Activated naive CD8-positive, alpha-beta T cell treated with anti-CD3 and anti-CD28 coated beads, Interleukin-2, amount 50 U/mL, for 16 hours (primary cell): ENCODE data around the gene BMP7.

Experiments
- DNase-seq: peaks from one replicate; pipeline ENCODE4 v3.0.0-alpha.2; 2020; ENCODE audit warnings: low read depth, low spot score

BMP7 gene

DNA sequence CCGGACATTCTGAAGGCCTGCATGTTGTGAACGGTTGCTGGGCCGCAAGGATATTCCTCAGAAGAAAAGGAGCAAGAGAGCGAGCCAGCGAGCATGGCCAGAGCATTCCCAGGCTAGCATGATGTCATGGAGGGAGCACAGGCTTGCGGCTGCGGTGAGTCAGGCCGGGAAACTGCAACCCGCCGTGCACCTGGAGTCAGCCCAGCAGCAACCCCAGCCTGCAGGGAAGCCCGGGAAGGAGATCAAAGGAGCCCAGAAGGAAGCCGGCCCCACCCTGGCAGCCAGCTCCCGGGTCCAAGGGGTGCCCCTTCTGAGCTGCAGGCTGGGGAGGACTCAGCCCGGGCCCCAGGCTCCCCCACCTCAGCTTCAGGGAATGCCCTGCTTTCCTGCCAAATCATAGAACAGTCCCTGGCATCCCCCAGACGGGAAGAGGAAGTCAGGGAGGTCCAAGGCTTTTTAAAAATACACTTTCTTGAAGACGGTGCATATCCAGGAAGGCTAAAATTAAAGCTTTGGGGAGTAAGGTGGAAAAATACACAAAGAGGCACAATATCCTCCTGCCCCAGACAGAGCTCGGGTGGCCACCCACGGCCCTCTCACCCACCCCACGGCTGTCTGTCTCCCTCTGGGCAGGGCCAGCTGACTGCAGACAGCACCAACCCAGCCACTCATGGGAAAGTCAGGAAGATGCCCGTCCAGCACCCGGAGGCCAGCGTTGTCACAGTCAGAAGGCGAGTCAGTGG, 53.7 kb downstream of the BMP7 start:
- no peak for DNase-seq

DNA sequence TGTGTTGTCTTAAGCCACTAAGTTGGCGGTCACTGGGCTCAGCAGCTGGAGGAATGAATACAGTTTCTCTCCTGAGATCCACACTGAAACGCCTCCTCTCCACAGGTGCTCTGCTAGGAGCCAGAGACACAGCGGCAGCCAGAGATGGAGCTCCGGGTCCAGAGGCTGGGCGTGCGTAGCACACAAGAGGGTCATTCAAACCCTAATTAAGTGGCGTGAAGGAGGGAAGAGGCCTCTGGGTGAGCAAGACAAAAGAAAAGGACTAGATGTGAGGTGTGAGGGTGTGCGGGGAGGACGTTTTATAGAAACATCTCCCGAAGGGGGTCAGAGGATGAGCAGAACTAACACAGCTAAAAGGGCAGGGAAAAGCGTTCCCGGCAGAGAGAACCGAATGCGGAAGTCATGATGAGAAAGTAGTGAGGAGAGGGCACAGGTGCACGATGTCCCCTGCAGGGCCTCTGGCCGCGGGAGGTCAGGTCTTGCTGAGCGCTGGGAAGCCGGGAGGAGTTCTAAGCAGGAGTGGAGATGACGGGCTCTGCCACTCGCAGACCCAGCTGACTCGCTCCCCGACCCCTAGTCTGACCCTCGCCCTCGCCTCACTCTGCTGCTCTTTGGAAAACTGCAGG, 54.4 kb downstream of the BMP7 start:
- DNase-seq: no peak

- no peak for DNase-seq
Measured at GRCh38 chr20:57211406-57211805, 55.0 kb downstream of the BMP7 start.

DNA sequence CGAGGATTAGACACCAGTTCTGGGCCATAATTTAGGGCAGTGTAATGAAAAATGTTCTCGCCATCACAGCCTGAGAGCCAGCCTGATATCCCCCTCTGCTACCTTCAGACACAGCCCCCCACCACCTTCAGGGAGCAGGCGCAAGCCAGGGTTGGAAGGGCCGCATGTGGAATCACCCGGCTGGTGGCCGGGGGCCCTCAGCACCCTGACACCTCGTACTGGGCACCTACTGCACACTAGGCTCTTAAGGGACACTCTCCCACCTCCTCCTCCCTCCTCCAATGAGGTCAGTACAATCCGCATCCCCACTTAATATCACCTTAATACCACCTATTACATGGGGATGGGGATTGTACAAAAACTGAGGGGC, 55.5 kb downstream of the BMP7 start:
- DNase-seq: no peak

GRCh38 chr20:57210054-57210910, 56.2 kb downstream of the BMP7 start:
- DNase-seq: no peak

DNA sequence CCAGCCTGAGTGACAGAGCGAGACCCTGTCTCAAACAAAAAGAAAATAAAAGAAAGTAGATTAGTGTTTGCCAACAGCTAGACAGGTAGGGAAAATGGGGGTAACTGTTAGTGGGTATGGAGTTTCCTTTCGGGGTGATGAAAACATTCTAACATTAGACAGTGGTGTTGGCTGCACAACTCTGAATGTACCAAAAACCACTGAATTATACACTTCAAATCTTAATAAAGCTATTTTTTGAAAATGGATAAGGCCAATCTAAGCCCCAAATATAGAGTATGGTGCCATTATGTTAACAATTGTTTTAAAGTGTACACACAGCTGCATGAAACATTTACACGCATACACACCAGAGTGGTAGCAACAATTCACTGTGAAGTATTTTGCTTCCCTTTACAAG, 57.0 kb downstream of the BMP7 start:
- no peak for DNase-seq

GRCh38 chr20:57208198-57208597, 58.2 kb downstream of the BMP7 start:
- no peak for DNase-seq

DNA sequence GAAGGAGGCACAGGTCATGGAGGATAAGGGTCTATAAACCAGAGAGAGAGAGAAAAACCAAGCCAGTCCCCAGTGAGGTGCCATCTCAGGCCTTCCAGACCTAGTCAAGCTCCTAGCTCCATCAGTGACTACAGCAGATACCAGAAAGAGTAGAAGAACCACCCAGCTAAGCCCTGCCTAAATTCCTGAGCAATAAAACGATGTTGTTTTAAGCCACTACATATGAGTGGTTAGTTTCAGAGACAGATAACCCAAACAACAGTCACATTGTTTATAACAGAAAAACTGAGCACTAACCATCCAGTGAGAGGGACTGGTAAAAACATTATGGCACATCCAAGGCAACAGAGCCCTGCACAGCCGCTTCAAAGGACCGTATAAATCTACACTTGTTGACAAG, 59.2 kb downstream of the BMP7 start:
- no peak for DNase-seq

DNA sequence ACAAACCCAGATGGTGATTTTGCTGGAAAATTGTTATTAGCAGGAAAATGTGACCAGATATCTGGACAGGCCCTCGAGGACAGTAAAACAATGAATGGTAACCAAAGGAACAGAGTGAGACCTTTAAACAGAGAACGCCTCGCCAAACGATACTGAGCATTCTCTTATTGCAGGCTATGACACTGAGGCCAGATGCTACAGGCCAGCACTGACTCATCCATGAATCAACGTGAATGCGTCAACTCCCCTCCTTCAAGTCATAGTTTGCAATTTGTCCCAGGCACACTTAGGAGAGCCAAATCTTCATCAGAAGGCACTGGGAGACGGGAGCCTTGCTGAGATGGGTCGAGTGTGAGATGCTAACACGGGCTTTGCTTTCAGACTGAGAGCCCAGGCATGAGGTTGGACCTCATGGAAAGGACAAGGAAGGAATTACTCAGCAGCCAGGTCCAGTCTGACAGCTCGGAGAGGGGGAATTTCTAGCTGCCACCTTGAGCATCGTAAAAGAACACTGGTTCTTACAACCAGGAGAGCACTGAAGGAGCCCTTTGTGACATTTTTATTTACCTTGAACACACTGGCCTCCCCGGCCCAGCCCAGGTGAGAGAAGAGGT, 60.7 kb downstream of the BMP7 start:
- DNase-seq: no peak

- DNase-seq: no peak
Measured at GRCh38 chr20:57203986-57204385, 62.5 kb downstream of the BMP7 start.

- DNase-seq: no peak
Measured at GRCh38 chr20:57203204-57203603, 63.2 kb downstream of the BMP7 start.

GRCh38 chr20:57202309-57202708, 64.1 kb downstream of the BMP7 start:
- no peak for DNase-seq

- no peak for DNase-seq
Measured at GRCh38 chr20:57200882-57201695, 65.4 kb downstream of the BMP7 start.

GRCh38 chr20:57199656-57200405, 66.6 kb downstream of the BMP7 start:
- DNase-seq: no peak

DNA sequence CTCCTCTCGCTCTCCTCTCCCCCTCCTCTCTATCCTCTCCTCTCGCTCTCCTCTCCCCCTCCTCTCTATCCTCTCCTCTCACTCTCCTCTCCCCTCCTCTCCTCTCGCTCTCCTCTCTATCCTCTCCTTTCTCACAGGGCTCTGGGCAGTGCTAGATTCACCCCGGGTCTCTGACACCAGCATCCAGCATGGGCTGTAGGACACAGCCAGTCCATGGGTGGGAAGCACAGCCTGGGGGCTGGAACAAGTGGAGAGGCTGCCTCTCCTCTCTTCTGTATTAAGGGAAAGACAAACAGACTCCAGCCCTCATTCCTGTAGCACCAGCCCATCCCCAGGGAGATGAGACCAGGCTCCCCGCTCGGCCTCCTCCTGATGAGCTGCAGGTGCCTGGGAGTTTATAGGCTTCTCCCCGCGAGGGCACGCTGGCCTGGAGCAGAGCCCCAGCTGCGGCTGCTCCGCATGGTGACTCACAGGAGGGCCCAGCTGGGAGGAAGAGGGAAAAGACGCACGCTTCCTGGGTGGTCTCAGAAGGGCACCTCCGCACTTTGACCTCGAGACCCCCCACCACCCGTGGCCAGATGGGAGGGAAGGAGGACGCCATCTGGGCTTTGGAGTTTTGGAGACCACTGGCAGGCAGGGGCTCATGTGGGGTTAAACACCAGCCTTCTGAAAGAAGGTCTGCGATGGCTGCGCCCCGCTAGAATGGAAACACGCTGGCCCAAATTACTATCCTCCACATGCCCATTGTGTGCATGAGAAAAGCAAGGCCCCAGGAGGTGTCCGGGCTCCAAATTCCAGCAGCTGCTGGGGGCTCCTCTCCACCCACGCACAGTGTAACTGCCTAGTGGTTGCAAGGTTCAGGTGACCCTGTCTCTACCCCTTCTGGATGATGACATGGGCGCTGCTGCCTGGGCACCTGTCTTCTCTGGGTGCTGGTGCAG, 68.0 kb downstream of the BMP7 start:
- DNase-seq: no peak

- DNase-seq: no peak
Measured at GRCh38 chr20:57197352-57198131, 68.9 kb downstream of the BMP7 start.

GRCh38 chr20:57195469-57196100, 70.9 kb downstream of the BMP7 start:
- DNase-seq: no peak

DNA sequence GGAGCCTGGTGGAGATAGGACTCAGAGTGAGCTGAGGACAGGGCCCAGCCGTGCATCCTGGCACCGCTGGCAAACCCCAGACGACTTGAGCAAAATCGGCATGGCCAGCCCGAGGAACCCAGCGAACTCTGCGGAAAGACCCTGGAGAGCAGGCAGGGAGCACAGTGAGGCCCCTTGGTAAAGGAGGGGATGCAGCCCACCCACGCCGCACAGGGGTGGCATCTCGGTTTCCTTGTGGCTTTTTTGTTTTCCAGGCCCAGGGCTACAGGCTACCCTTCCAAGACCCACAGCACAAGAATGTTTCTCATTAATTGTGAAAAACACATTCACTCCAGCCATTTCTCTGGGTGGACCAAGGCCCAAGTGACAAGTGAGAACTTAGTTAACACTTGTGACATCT, 71.4 kb downstream of the BMP7 start:
- no peak for DNase-seq
